ENCODE measurements around the gene NOX3. TPM values are rescaled to one million over a fixed set of nuclear protein-coding genes. Genes with fewer than 3 reads are reported as not detected.

The NOX3 gene
- total and polyA plus RNA-seq, 9 of the 15 experiments (the other 6 are each of a cell fraction or from before 2014, with no cell fraction given), result not detected

DNA sequence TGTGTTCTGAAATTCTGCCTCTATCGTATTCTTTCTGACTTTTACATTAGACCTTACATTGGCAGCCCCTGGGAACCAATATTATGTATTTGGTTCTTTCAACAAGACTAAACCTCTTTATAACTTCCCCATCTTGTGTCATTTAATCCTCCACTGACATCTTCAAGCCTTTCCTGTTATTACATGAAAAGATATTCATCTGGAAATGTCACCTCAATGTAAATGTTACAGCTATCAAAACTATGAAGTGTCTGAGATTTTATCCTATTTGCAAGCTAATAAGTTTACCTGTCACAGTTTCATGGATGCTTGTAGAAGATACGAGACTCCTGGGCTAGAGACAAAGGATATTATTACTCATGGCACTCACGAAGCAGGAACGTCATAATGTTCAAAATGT lies 43.9 kb upstream of the NOX3 start (continued):
- TF ChIP-seq E2F1 (CRISPR knock-in tag; IDR thresholded peaks at IDR 0.05) (no peak), ZNF23 (CRISPR knock-in tag; IDR thresholded peaks at IDR 0.05) (no peak), POLR2B (IDR thresholded peaks at IDR 0.05; ENCODE audit: low read depth, partially characterized antibody) (no peak), ZNF318 (IDR thresholded peaks at IDR 0.05; ENCODE audit: borderline replicate concordance in 1 of 2, low read depth in 1 of 2) (no peak), U2AF2 (optimal IDR thresholded peaks at IDR 0.05; ENCODE audit: low read depth, low read length) (no peak), NCOR1 (IDR thresholded peaks at IDR 0.05) (no peak), MTF1 (CRISPR knock-in tag; IDR thresholded peaks at IDR 0.05; ENCODE audit: borderline replicate concordance) (no peak), ZBTB17 (CRISPR knock-in tag; IDR thresholded peaks at IDR 0.05) (no peak), TAF1 (IDR thresholded peaks at IDR 0.05; ENCODE audit: control insufficient read depth, extremely low read depth, insufficient read depth, low read length, severe bottlenecking) (no peak)
- TF ChIP-seq, protein P1, sequence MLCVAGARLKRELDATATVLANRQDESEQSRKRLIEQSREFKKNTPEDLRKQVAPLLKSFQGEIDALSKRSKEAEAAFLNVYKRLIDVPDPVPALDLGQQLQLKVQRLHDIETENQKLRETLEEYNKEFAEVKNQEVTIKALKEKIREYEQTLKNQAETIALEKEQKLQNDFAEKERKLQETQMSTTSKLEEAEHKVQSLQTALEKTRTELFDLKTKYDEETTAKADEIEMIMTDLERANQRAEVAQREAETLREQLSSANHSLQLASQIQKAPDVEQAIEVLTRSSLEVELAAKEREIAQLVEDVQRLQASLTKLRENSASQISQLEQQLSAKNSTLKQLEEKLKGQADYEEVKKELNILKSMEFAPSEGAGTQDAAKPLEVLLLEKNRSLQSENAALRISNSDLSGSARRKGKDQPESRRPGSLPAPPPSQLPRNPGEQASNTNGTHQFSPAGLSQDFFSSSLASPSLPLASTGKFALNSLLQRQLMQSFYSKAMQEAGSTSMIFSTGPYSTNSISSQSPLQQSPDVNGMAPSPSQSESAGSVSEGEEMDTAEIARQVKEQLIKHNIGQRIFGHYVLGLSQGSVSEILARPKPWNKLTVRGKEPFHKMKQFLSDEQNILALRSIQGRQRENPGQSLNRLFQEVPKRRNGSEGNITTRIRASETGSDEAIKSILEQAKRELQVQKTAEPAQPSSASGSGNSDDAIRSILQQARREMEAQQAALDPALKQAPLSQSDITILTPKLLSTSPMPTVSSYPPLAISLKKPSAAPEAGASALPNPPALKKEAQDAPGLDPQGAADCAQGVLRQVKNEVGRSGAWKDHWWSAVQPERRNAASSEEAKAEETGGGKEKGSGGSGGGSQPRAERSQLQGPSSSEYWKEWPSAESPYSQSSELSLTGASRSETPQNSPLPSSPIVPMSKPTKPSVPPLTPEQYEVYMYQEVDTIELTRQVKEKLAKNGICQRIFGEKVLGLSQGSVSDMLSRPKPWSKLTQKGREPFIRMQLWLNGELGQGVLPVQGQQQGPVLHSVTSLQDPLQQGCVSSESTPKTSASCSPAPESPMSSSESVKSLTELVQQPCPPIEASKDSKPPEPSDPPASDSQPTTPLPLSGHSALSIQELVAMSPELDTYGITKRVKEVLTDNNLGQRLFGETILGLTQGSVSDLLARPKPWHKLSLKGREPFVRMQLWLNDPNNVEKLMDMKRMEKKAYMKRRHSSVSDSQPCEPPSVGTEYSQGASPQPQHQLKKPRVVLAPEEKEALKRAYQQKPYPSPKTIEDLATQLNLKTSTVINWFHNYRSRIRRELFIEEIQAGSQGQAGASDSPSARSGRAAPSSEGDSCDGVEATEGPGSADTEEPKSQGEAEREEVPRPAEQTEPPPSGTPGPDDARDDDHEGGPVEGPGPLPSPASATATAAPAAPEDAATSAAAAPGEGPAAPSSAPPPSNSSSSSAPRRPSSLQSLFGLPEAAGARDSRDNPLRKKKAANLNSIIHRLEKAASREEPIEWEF (CRISPR knock-in tag; IDR thresholded peaks at IDR 0.05), result no peak

All from K562 (cell line).